Natural killer cell (primary cell): ENCODE measurements around the gene RREB1. TPM values are rescaled to one million over a fixed set of nuclear protein-coding genes. Genes with fewer than 3 reads are reported as not detected.

Source experiments
- ATAC-seq, 3 donors: fragments of 150-1000 bp in 2 of 3; fragments of 200-7000 bp in 1 of 3; cut with Tn5 transposase; 1 replicate in 1 of 3; 2 replicates in 2 of 3; pipeline ENCODE4 v1.10.0; 2021; ENCODE audit warnings: mild to moderate bottlenecking in 2 of 3, moderate library complexity in 2 of 3
- DNase-seq, 2 donors: peaks; one replicate each; pipeline versions ENCODE4 v3.0.0 to v3.0.0-alpha.2; 2013 to 2021; ENCODE audit warnings: mixed read lengths in 1 of 2
- H3K27ac ChIP-seq: one replicate; pipeline ENCODE4 v1.5.1; 2013; ENCODE audit warnings: mild to moderate bottlenecking, low read length
- H3K27me3 ChIP-seq: one replicate; pipeline ENCODE4 v1.6.1; 2013; ENCODE audit warnings: low read length; ENCODE audit not compliant: control insufficient read depth, insufficient read depth
- H3K36me3 ChIP-seq: one replicate; pipeline ENCODE4 v1.6.1; 2013; ENCODE audit warnings: low read length; ENCODE audit not compliant: control insufficient read depth, insufficient read depth
- H3K4me1 ChIP-seq: one replicate; pipeline ENCODE4 v1.6.1; 2013; ENCODE audit warnings: low read length; ENCODE audit not compliant: control insufficient read depth, insufficient read depth
- H3K4me3 ChIP-seq: one replicate; pipeline ENCODE4 v1.5.1; 2013; ENCODE audit warnings: low read length
- H3K9me3 ChIP-seq: one replicate; pipeline ENCODE4 v1.6.1; 2013; ENCODE audit warnings: low read length; ENCODE audit not compliant: control insufficient read depth, insufficient read depth
- H3K27ac Mint-ChIP-seq, 2 donors: one replicate each; pipeline ENCODE4 v1.8.0; 2022; ENCODE audit warnings: mild to moderate bottlenecking in 2 of 2, mixed read lengths in 2 of 2, moderate library complexity in 1 of 2
- H3K27me3 Mint-ChIP-seq, 2 donors: one replicate each; pipeline ENCODE4 v1.8.0; 2022; ENCODE audit warnings: low read depth in 2 of 2, mixed read lengths in 2 of 2
- H3K36me3 Mint-ChIP-seq: one replicate; pipeline ENCODE4 v1.8.0; 2022; ENCODE audit warnings: mixed read lengths
- H3K4me1 Mint-ChIP-seq, 2 donors: one replicate each; pipeline ENCODE4 v1.8.0; 2022; ENCODE audit warnings: mixed read lengths in 2 of 2
- H3K4me3 Mint-ChIP-seq: one replicate; pipeline ENCODE4 v1.8.0; 2022; ENCODE audit warnings: mild to moderate bottlenecking, moderate library complexity, mixed read lengths
- H3K9me3 Mint-ChIP-seq, 2 donors: one replicate each; pipeline ENCODE4 v1.8.0; 2022; ENCODE audit warnings: mixed read lengths in 2 of 2
- WGBS: methylation state at CpG from one replicate; pipeline ENCODE4 v1.1.7; 2013; ENCODE audit warnings: missing lambda C conversion rate; ENCODE audit not compliant: insufficient coverage; 5-methylcytosine and 5-hydroxymethylcytosine counted together
- intact Hi-C: fragments of 100-400 bp; cut with micrococcal nuclease; formaldehyde crosslinking; loops from one replicate; pipeline ENCODE4 v1.14.2; 2022
- total RNA-seq, 4 donors: library from RNA; stranded (reverse); fragments of 120-200 nt in 1 of 4; gene quantifications; one replicate each; pipeline versions ENCODE4 v1.2.3 to v1.2.4, GENCODE V29; 2013 to 2022
- TF ChIP-seq, protein P1 (sequence below): fragments of 200-600 bp; IDR thresholded peaks from one replicate; pipeline ENCODE4 v1.8.0; 2022; ENCODE audit warnings: antibody characterized with exemption

RREB1 gene
- total RNA-seq, 3 donors from 2014 or later (not counting 1 experiment from before 2014, with no cell fraction given), result 42.2 to 51.8 (median 44.0) TPM

DNA sequence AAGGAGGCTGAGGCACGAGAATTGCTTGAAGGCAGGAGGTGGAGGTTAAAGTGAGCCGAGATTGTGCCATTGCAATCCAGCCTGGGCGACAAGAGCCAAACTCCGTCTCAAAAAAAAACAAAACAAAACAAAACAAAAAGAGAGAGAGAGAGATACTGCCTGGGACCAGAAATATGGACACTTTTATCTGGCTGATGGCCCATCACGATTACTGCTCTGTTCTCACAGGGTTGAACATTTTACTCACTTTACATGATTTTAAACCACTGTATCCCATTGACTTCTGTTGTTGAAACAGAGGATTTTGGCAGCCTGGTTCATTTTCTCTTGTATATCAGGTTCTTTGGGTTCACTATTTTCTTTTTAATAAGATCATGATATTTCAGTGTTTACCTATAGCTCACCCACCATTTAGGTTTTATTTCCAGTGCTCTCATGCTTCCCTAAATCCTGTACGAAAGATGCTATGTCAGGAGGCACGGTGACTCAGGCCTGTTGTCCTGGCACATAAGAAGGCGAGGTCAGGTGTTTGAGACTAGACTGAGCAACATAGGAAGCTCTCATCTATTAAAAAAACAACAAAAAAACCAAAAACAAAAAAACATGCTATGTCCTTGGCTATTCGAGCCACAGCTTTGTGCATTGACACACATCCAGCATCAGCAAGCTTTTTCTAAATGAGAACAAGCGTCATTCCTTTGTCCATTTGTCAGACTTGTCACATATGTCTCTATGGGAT is 34.5 kb upstream of the RREB1 start:
- Histone ChIP-seq H3K9me3 (no peaks in the 10 kb centered on the region), H3K4me1 (peaks cover 11% of the 10 kb centered on the region), H3K27ac (no peak overlapping the region), H3K27me3 (no peaks in the 10 kb centered on the region), H3K36me3 (no peaks in the 10 kb centered on the region), H3K4me3 (no peak overlapping the region)
- Mint-ChIP-seq H3K36me3 (no peaks in the 10 kb centered on the region), H3K4me1 (peaks cover 19 to 20% of the 10 kb centered on the region in 2 donors), H3K27ac (peak overlapping the region; percentile 51 to 59), H3K4me3 (peak overlapping the region; percentile 9), H3K9me3 (no peaks in the 10 kb centered on the region), H3K27me3 (no peaks in the 10 kb centered on the region)
- intact Hi-C loops, result no loop called here
- WGBS, result 83% methylated on average over 10 of the region's 10 CpGs
- TF ChIP-seq, protein P1, sequence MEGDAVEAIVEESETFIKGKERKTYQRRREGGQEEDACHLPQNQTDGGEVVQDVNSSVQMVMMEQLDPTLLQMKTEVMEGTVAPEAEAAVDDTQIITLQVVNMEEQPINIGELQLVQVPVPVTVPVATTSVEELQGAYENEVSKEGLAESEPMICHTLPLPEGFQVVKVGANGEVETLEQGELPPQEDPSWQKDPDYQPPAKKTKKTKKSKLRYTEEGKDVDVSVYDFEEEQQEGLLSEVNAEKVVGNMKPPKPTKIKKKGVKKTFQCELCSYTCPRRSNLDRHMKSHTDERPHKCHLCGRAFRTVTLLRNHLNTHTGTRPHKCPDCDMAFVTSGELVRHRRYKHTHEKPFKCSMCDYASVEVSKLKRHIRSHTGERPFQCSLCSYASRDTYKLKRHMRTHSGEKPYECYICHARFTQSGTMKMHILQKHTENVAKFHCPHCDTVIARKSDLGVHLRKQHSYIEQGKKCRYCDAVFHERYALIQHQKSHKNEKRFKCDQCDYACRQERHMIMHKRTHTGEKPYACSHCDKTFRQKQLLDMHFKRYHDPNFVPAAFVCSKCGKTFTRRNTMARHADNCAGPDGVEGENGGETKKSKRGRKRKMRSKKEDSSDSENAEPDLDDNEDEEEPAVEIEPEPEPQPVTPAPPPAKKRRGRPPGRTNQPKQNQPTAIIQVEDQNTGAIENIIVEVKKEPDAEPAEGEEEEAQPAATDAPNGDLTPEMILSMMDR, result no peak
- ATAC-seq (no peak), DNase-seq (no peak)

DNA sequence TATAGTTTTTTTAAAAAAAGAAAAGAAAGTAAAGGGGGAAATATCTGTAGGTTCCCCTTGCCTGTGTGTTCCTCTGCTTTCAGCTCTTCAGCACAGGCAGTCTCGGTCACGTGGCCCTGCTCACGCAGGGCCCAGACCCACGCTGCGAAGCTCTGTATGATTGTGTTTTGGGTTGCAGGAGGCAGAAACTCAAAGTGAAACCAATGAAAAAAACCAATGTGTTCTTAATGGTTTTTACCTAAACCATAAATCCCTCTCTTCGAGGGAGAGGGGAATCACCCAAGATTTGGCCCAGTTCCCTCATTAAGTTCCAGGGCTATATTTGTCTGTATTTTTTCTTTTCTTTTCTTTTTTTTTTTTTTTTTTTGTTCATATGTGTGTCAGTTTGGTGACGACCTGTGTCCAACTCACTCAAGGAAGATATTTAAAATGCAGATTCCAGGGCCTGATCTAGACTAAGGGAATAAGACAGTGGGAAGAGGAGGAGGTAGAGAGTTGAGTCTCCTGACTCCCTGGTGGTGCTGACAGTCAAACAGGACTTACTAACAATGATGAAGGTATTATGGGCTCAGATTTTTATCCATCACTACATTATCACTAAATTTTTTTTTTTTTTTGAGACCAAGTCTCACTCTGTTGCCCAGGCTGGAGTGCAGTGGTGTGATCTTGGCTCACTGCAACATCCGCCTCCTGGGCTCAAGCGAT is 33.8 kb upstream of the RREB1 start:
- intact Hi-C loops, result no loop called here
- H3K36me3 Mint-ChIP-seq, result no peaks in the 10 kb centered on the region
- H3K4me1 Mint-ChIP-seq, result peaks cover 19 to 20% of the 10 kb centered on the region in 2 donors
- no peaks in the 10 kb centered on the region for H3K9me3 ChIP-seq
- peak overlapping the region; percentile 50 for H3K4me3 Mint-ChIP-seq
- ATAC-seq (peak; percentile 82 to 83 (median 82)), DNase-seq (peak in 1 of 2 donors; percentile 81)
- peaks cover 11% of the 10 kb centered on the region for H3K4me1 ChIP-seq
- peak overlapping the region; percentile 51 to 59 for H3K27ac Mint-ChIP-seq
- H3K9me3 Mint-ChIP-seq, result no peaks in the 10 kb centered on the region
- TF ChIP-seq, protein P1, result no peak
- H3K27me3 Mint-ChIP-seq, result no peaks in the 10 kb centered on the region
- 27% methylated on average over 7 of the region's 9 CpGs for WGBS
- no peak overlapping the region for H3K4me3 ChIP-seq
- no peaks in the 10 kb centered on the region for H3K27me3 ChIP-seq
- H3K36me3 ChIP-seq, result no peaks in the 10 kb centered on the region
- no peak overlapping the region for H3K27ac ChIP-seq

DNA sequence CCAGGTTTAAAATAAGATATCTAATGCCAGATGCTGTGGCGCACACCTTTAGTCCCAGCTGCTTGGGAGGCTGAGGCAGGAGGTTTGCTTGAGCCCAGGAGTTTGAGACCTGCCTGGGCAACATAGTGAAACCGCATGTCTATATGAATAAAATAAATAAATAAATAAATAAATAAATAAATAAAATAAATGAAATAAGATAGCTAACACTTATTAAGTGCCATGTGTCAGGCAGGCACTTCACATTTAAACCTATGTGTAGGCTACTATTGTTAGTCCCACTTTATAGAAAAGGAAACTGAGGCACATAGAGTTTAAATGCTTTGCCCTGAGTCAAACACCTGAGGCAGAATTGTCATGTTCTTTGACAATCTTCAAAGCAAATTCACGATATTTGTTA is 32.9 kb upstream of the RREB1 start:
- ATAC-seq, result no peak
- H3K36me3 ChIP-seq, result no peaks in the 10 kb centered on the region
- Mint-ChIP-seq H3K4me1 (peaks cover 19 to 20% of the 10 kb centered on the region in 2 donors), H3K36me3 (no peaks in the 10 kb centered on the region), H3K27ac (no peak overlapping the region), H3K4me3 (no peak overlapping the region), H3K9me3 (no peaks in the 10 kb centered on the region), H3K27me3 (no peaks in the 10 kb centered on the region)
- DNase-seq, result no peak
- intact Hi-C loops, result no loop called here
- no peaks in the 10 kb centered on the region for H3K27me3 ChIP-seq
- WGBS, result 94% methylated on average over 2 of the region's 3 CpGs
- H3K27ac ChIP-seq, result no peak overlapping the region
- H3K4me3 ChIP-seq, result no peak overlapping the region
- TF ChIP-seq, protein P1, result no peak
- no peaks in the 10 kb centered on the region for H3K9me3 ChIP-seq
- peaks cover 11% of the 10 kb centered on the region for H3K4me1 ChIP-seq
